Activated T-helper 17 cell treated with anti-CD3 and anti-CD28 coated beads, Interleukin-2, amount 50 U/mL, for 72 hours (primary cell): ENCODE results near the gene POU2F1. TPM values are rescaled to one million over a fixed set of nuclear protein-coding genes. Genes with fewer than 3 reads are reported as not detected.

Experiments used
- ATAC-seq: fragments of 150-1000 bp; cut with Tn5 transposase; replicated peaks from 2 replicates; pipeline ENCODE4 v1.10.0; 2021; ENCODE audit warnings: mild to moderate bottlenecking, moderate library complexity
- H3K27ac Mint-ChIP-seq: one replicate; pipeline ENCODE4 v1.8.0; 2022; ENCODE audit warnings: mixed read lengths
- H3K27me3 Mint-ChIP-seq: one replicate; pipeline ENCODE4 v1.8.0; 2022; ENCODE audit warnings: mixed read lengths
- H3K36me3 Mint-ChIP-seq: one replicate; pipeline ENCODE4 v1.8.0; 2022; ENCODE audit warnings: low read depth, mild to moderate bottlenecking, mixed read lengths
- H3K4me1 Mint-ChIP-seq: one replicate; pipeline ENCODE4 v1.8.0; 2022; ENCODE audit warnings: mixed read lengths
- H3K4me3 Mint-ChIP-seq: one replicate; pipeline ENCODE4 v1.8.0; 2022; ENCODE audit warnings: mild to moderate bottlenecking, mixed read lengths
- H3K9me3 Mint-ChIP-seq: one replicate; pipeline ENCODE4 v1.8.0; 2022; ENCODE audit warnings: mixed read lengths
- total RNA-seq, 2 donors: library from RNA; stranded (reverse); gene quantifications; one replicate each; pipeline ENCODE4 v1.2.3, GENCODE V29; 2022

POU2F1 gene
- total RNA-seq, 2 donors from 2014 or later, result 20.6 to 28.0 TPM

- Mint-ChIP-seq H3K4me1 (peaks cover 9% of the 10 kb centered on the region), H3K27ac (peak overlapping the region; percentile 88)
These were observed 203.3 kb downstream of the POU2F1 start for GRCh38 chr1:167423684-167424619.

GRCh38 chr1:167425482-167425881 is 204.8 kb downstream of the POU2F1 start:
- H3K4me1 Mint-ChIP-seq, result peaks cover 15% of the 10 kb centered on the region
- no peak for ATAC-seq
- peak overlapping the region; percentile 88 for H3K27ac Mint-ChIP-seq
- no peak overlapping the region for H3K4me3 Mint-ChIP-seq
- H3K36me3 Mint-ChIP-seq, result peaks cover 20% of the 10 kb centered on the region
- no peaks in the 10 kb centered on the region for H3K27me3 Mint-ChIP-seq
- H3K9me3 Mint-ChIP-seq, result no peaks in the 10 kb centered on the region

More at GRCh38 chr1:167423684-167424619, 203.3 kb downstream of the POU2F1 start:
- peaks cover 5% of the 10 kb centered on the region for H3K36me3 Mint-ChIP-seq
- H3K27me3 Mint-ChIP-seq, result no peaks in the 10 kb centered on the region
- H3K9me3 Mint-ChIP-seq, result no peaks in the 10 kb centered on the region
- H3K4me3 Mint-ChIP-seq, result no peak overlapping the region
- ATAC-seq, result no peak

- H3K27ac Mint-ChIP-seq, result peak overlapping the region; percentile 88
- H3K4me1 Mint-ChIP-seq, result peaks cover 16% of the 10 kb centered on the region
- no peak for ATAC-seq
- H3K9me3 Mint-ChIP-seq, result no peaks in the 10 kb centered on the region
- no peak overlapping the region for H3K4me3 Mint-ChIP-seq
- peaks cover 33% of the 10 kb centered on the region for H3K36me3 Mint-ChIP-seq
- no peaks in the 10 kb centered on the region for H3K27me3 Mint-ChIP-seq
These were observed 206.0 kb downstream of the POU2F1 start for GRCh38 chr1:167426716-167427115.

GRCh38 chr1:167427848-167428247 is 207.2 kb downstream of the POU2F1 start:
- no peak for ATAC-seq
- H3K27me3 Mint-ChIP-seq, result no peaks in the 10 kb centered on the region
- peak overlapping the region; percentile 88 for H3K27ac Mint-ChIP-seq
- peaks cover 44% of the 10 kb centered on the region for H3K36me3 Mint-ChIP-seq
- no peaks in the 10 kb centered on the region for H3K9me3 Mint-ChIP-seq
- H3K4me3 Mint-ChIP-seq, result no peak overlapping the region
- peaks cover 16% of the 10 kb centered on the region for H3K4me1 Mint-ChIP-seq

- peak overlapping the region; percentile 88 for H3K27ac Mint-ChIP-seq
- peaks cover 49% of the 10 kb centered on the region for H3K36me3 Mint-ChIP-seq
- peak; percentile 77 for ATAC-seq
- peaks cover 16% of the 10 kb centered on the region for H3K4me1 Mint-ChIP-seq
- no peaks in the 10 kb centered on the region for H3K27me3 Mint-ChIP-seq
- H3K4me3 Mint-ChIP-seq, result peak overlapping the region; percentile 25
- H3K9me3 Mint-ChIP-seq, result no peaks in the 10 kb centered on the region
These were observed 207.7 kb downstream of the POU2F1 start for GRCh38 chr1:167428395-167428794.

GRCh38 chr1:167429612-167430011 is 208.9 kb downstream of the POU2F1 start:
- Mint-ChIP-seq H3K36me3 (peaks cover 62% of the 10 kb centered on the region), H3K9me3 (no peaks in the 10 kb centered on the region), H3K4me3 (peak overlapping the region; percentile 25), H3K27ac (peak overlapping the region; percentile 88), H3K27me3 (no peaks in the 10 kb centered on the region), H3K4me1 (peaks cover 16% of the 10 kb centered on the region)
- ATAC-seq, result peak; percentile 18

- ATAC-seq, result no peak
- Mint-ChIP-seq H3K4me3 (peak overlapping the region; percentile 18), H3K4me1 (peaks cover 16% of the 10 kb centered on the region), H3K27me3 (no peaks in the 10 kb centered on the region), H3K36me3 (peaks cover 67% of the 10 kb centered on the region), H3K9me3 (no peaks in the 10 kb centered on the region), H3K27ac (peak overlapping the region; percentile 88)
These were observed 209.6 kb downstream of the POU2F1 start for GRCh38 chr1:167430134-167430848.

GRCh38 chr1:167430849-167431242 is 210.2 kb downstream of the POU2F1 start:
- Mint-ChIP-seq H3K9me3 (no peaks in the 10 kb centered on the region), H3K36me3 (peaks cover 72% of the 10 kb centered on the region), H3K4me3 (no peak overlapping the region), H3K27me3 (no peaks in the 10 kb centered on the region), H3K4me1 (peaks cover 16% of the 10 kb centered on the region), H3K27ac (peak overlapping the region; percentile 88)
- ATAC-seq, result peak; percentile 15

- Mint-ChIP-seq H3K27me3 (no peaks in the 10 kb centered on the region), H3K9me3 (no peaks in the 10 kb centered on the region), H3K27ac (peak overlapping the region; percentile 75), H3K36me3 (peaks cover 78% of the 10 kb centered on the region), H3K4me1 (peaks cover 19% of the 10 kb centered on the region), H3K4me3 (no peak overlapping the region)
- ATAC-seq, result no peak
These were observed 210.7 kb downstream of the POU2F1 start for GRCh38 chr1:167431261-167431908.

- Mint-ChIP-seq H3K27me3 (no peaks in the 10 kb centered on the region), H3K36me3 (peaks cover 84% of the 10 kb centered on the region), H3K27ac (peak overlapping the region; percentile 75), H3K4me1 (peaks cover 16% of the 10 kb centered on the region), H3K4me3 (no peak overlapping the region), H3K9me3 (no peaks in the 10 kb centered on the region)
- ATAC-seq, result no peak
These were observed 211.4 kb downstream of the POU2F1 start for GRCh38 chr1:167431909-167432650.

- peaks cover 91% of the 10 kb centered on the region for H3K36me3 Mint-ChIP-seq
- H3K4me1 Mint-ChIP-seq, result peaks cover 16% of the 10 kb centered on the region
- peak overlapping the region; percentile 75 for H3K27ac Mint-ChIP-seq
- H3K4me3 Mint-ChIP-seq, result no peak overlapping the region
- H3K27me3 Mint-ChIP-seq, result no peaks in the 10 kb centered on the region
- no peak for ATAC-seq
- H3K9me3 Mint-ChIP-seq, result no peaks in the 10 kb centered on the region
These were observed 212.1 kb downstream of the POU2F1 start for GRCh38 chr1:167432780-167433179.

GRCh38 chr1:167433884-167434283 is 213.2 kb downstream of the POU2F1 start:
- H3K4me1 Mint-ChIP-seq, result peaks cover 17% of the 10 kb centered on the region
- no peaks in the 10 kb centered on the region for H3K9me3 Mint-ChIP-seq
- H3K27ac Mint-ChIP-seq, result peak overlapping the region; percentile 75
- ATAC-seq, result no peak
- no peaks in the 10 kb centered on the region for H3K27me3 Mint-ChIP-seq
- H3K4me3 Mint-ChIP-seq, result no peak overlapping the region
- H3K36me3 Mint-ChIP-seq, result peaks cover 98% of the 10 kb centered on the region

GRCh38 chr1:167434306-167434705 is 213.6 kb downstream of the POU2F1 start:
- H3K27me3 Mint-ChIP-seq, result no peaks in the 10 kb centered on the region
- H3K4me1 Mint-ChIP-seq, result peaks cover 17% of the 10 kb centered on the region
- no peaks in the 10 kb centered on the region for H3K9me3 Mint-ChIP-seq
- ATAC-seq, result no peak
- H3K27ac Mint-ChIP-seq, result peak overlapping the region; percentile 75
- H3K36me3 Mint-ChIP-seq, result peaks cover 98% of the 10 kb centered on the region
- H3K4me3 Mint-ChIP-seq, result no peak overlapping the region

GRCh38 chr1:167435484-167435883 is 214.8 kb downstream of the POU2F1 start:
- Mint-ChIP-seq H3K27me3 (no peaks in the 10 kb centered on the region), H3K9me3 (no peaks in the 10 kb centered on the region), H3K27ac (peak overlapping the region; percentile 90), H3K4me1 (peaks cover 18% of the 10 kb centered on the region), H3K36me3 (peaks cover 98% of the 10 kb centered on the region), H3K4me3 (no peak overlapping the region)
- no peak for ATAC-seq
